ENCODE results near the gene OSTN.
"Not testable (repeated sequence)": the region's sequence is repeated elsewhere in the genome, so short reads cannot be mapped to it uniquely, and the experiment has no call there.

The OSTN gene

GRCh38 chr3:191269289-191270085 is 70.4 kb downstream of the OSTN start:
- DNase-seq, result no peak

- not testable (repeated sequence) for DNase-seq
These were observed 76.2 kb downstream of the OSTN start for GRCh38 chr3:191275244-191275643.

- no peak for DNase-seq
These were observed 76.7 kb downstream of the OSTN start for GRCh38 chr3:191275751-191276150.

GRCh38 chr3:191280111-191280510 is 81.1 kb downstream of the OSTN start:
- DNase-seq, result no peak

- DNase-seq, result no peak
These were observed 81.8 kb downstream of the OSTN start for GRCh38 chr3:191280882-191281281.

GRCh38 chr3:191282251-191283185 is 83.5 kb downstream of the OSTN start:
- no peak for DNase-seq

GRCh38 chr3:191283400-191283799 is 84.4 kb downstream of the OSTN start:
- DNase-seq, result no peak

GRCh38 chr3:191290311-191291025 is 91.4 kb downstream of the OSTN start:
- no peak for DNase-seq

- no peak for DNase-seq
These were observed 93.4 kb downstream of the OSTN start for GRCh38 chr3:191292243-191293015.

- DNase-seq, result no peak
These were observed 95.2 kb downstream of the OSTN start for GRCh38 chr3:191294291-191294690.

GRCh38 chr3:191296041-191296541 is 97.0 kb downstream of the OSTN start:
- DNase-seq, result no peak

- DNase-seq, result no peak
These were observed 99.8 kb downstream of the OSTN start for GRCh38 chr3:191298846-191299245.

GRCh38 chr3:191300422-191300821 is 101.4 kb downstream of the OSTN start:
- no peak for DNase-seq

- DNase-seq, result no peak
These were observed 102.0 kb downstream of the OSTN start for GRCh38 chr3:191301017-191301416.

GRCh38 chr3:191301782-191302411 is 102.9 kb downstream of the OSTN start:
- DNase-seq, result no peak

- DNase-seq, result no peak
These were observed 103.4 kb downstream of the OSTN start for GRCh38 chr3:191302451-191302850.

- no peak for DNase-seq
These were observed 104.6 kb downstream of the OSTN start for GRCh38 chr3:191303596-191303995.

- no peak for DNase-seq
These were observed 107.4 kb downstream of the OSTN start for GRCh38 chr3:191306428-191306827.

GRCh38 chr3:191307341-191307740 is 108.3 kb downstream of the OSTN start:
- no peak for DNase-seq

- DNase-seq, result no peak
These were observed 114.3 kb downstream of the OSTN start for GRCh38 chr3:191313296-191313695.

GRCh38 chr3:191314109-191314728 is 115.2 kb downstream of the OSTN start:
- DNase-seq, result no peak

All from activated naive CD4-positive, alpha-beta T cell (primary cell).